Lung (tissue), 12 donors: Measurements from ENCODE around the gene ALK. TPM values are rescaled to one million over a fixed set of nuclear protein-coding genes. Genes with fewer than 3 reads are reported as not detected.

Experiments used
- ATAC-seq: fragments of 200-7000 bp; cut with Tn5 transposase; one replicate; pipeline ENCODE4 v1.9.1; 2020; ENCODE audit warnings: moderate number of reproducible peaks; ENCODE audit not compliant: insufficient read depth, low FRiP score
- DNase-seq, 3 donors: peaks; one replicate each; pipeline ENCODE4 v3.0.0-alpha.2; 2013 to 2017
- H3K27ac ChIP-seq, 2 donors: one replicate each; pipeline ENCODE4 v1.5.1; 2013; ENCODE audit warnings: mild to moderate bottlenecking in 2 of 2, moderate library complexity in 2 of 2, control low read depth in 1 of 2, inconsistent platforms in 1 of 2, low read depth in 1 of 2, low read length in 1 of 2
- H3K27me3 ChIP-seq, 3 donors: one replicate each; pipeline ENCODE4 v1.5.1; 2013; ENCODE audit warnings: low read length in 2 of 3; ENCODE audit not compliant: control insufficient read depth in 3 of 3, insufficient read depth in 3 of 3
- H3K36me3 ChIP-seq, 4 donors: one replicate each; pipeline ENCODE4 v1.5.1; 2013; ENCODE audit warnings: low read length in 4 of 4, mild to moderate bottlenecking in 1 of 4, moderate library complexity in 1 of 4; ENCODE audit not compliant: control insufficient read depth in 4 of 4, insufficient read depth in 4 of 4
- H3K4me1 ChIP-seq, 5 donors: one replicate each; pipeline ENCODE4 v1.5.1; 2013; ENCODE audit warnings: low read length in 5 of 5, mild to moderate bottlenecking in 2 of 5, moderate library complexity in 1 of 5; ENCODE audit not compliant: control insufficient read depth in 5 of 5, insufficient read depth in 5 of 5
- H3K4me3 ChIP-seq: one replicate; pipeline ENCODE4 v1.5.1; 2013; ENCODE audit warnings: mild to moderate bottlenecking, control low read depth, moderate library complexity
- H3K9ac ChIP-seq, 2 donors: one replicate each; pipeline ENCODE4 v1.5.1; 2013; ENCODE audit warnings: low read length in 2 of 2, control low read depth in 1 of 2; ENCODE audit not compliant: insufficient read depth in 1 of 2
- H3K9me3 ChIP-seq, 4 donors: one replicate each; pipeline ENCODE4 v1.5.1; 2013; ENCODE audit warnings: low read length in 3 of 4, mild to moderate bottlenecking in 1 of 4, moderate library complexity in 1 of 4; ENCODE audit not compliant: control insufficient read depth in 4 of 4, insufficient read depth in 3 of 4
- WGBS, 2 donors: extraction: QIAGEN DNeasy Blood & Tissue Kit; methylation state at CpG; one replicate each; pipeline ENCODE4 v1.1.7; 2013; 5-methylcytosine and 5-hydroxymethylcytosine counted together
- polyA plus RNA-seq, 2 donors: library from polyadenylated mRNA; stranded (reverse); fragments of 200-250 nt; gene quantifications; one replicate each; pipeline ENCODE4 v1.2.1, GENCODE V29; 2013
- total RNA-seq, 2 donors: library from RNA; depleted of rRNA in 1 of 2; stranded (reverse); fragments of >200 nt in 1 of 2; gene quantifications; one replicate each; pipeline ENCODE4 v1.2.1, GENCODE V29; 2014 to 2021
- TF ChIP-seq, protein P1 (sequence below): IDR thresholded peaks from 2 replicates; pipeline ENCODE4 v1.5.1; 2012; ENCODE audit warnings: mild to moderate bottlenecking; ENCODE audit errors: control extremely low read depth, extremely low read depth
- donor health status: control.
- donor health status: control.
- donor health status: Bipolar disorder and iron deficiency.
- donor health status: healthy.
- donor health status: DM: yes; HTN: yes; CAD: no.

The ALK gene
- total and polyA plus RNA-seq, 4 donors: 0.09 to 0.25 (median 0.10) TPM; not detected in 1

DNA sequence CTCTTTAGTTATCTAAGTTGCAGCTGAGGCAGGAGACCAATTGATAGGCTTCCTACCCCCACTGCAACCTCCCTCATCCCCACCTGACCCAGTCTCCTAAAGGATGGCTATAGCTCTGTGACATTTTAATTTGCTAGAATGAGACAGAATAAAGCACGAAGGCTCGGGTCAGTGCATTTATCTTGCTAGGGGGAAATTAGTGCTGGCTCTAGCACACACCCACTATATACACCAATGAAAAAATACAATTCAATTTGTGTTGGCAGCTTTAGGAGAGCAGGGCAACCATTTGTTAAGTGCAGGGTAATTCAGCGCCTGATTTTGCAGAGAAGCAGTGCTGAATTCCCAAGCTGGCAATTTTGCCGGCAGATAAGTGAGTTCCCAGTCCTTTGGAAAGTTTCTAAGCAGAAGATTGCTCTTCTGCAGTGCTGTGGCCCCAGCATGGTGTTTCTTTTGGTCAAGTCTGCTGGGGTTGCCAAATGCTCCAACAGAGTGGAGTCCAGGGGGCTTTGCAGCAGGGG is 346.0 kb downstream of the ALK start:
- Histone ChIP-seq H3K4me1 (no peaks in the 10 kb centered on the region), H3K4me3 (no peak overlapping the region), H3K9me3 (no peaks in the 10 kb centered on the region), H3K27me3 (no peaks in the 10 kb centered on the region), H3K27ac (no peak overlapping the region), H3K36me3 (no peaks in the 10 kb centered on the region), H3K9ac (no peak overlapping the region)
- 77 to 98% methylated on average over 4 of the region's 4 CpGs for WGBS, 2 donors
- TF ChIP-seq, protein P1, sequence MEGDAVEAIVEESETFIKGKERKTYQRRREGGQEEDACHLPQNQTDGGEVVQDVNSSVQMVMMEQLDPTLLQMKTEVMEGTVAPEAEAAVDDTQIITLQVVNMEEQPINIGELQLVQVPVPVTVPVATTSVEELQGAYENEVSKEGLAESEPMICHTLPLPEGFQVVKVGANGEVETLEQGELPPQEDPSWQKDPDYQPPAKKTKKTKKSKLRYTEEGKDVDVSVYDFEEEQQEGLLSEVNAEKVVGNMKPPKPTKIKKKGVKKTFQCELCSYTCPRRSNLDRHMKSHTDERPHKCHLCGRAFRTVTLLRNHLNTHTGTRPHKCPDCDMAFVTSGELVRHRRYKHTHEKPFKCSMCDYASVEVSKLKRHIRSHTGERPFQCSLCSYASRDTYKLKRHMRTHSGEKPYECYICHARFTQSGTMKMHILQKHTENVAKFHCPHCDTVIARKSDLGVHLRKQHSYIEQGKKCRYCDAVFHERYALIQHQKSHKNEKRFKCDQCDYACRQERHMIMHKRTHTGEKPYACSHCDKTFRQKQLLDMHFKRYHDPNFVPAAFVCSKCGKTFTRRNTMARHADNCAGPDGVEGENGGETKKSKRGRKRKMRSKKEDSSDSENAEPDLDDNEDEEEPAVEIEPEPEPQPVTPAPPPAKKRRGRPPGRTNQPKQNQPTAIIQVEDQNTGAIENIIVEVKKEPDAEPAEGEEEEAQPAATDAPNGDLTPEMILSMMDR: no peak
- ATAC-seq (no peak), DNase-seq (no peak)

DNA sequence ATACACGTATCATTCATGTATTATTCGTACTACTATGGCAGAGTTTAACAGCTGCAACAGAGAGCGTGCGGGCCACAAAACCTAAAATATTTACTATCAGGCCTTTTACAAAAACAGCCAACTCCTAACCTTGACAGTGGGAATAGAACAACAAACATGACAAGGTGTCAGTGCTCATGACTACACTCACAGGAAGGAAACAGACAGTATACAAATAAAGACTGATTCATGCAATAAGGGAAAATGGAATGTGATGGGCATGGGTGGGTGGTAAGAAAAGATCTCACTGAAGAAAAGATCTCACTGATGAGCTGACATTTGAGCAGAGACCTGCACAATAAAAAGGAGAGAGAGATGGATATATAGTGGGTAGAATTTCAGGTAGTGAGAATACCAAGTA is 347.8 kb downstream of the ALK start:
- Histone ChIP-seq H3K4me1 (no peaks in the 10 kb centered on the region), H3K36me3 (no peaks in the 10 kb centered on the region), H3K27ac (no peak overlapping the region), H3K4me3 (no peak overlapping the region), H3K27me3 (no peaks in the 10 kb centered on the region), H3K9ac (no peak overlapping the region), H3K9me3 (no peaks in the 10 kb centered on the region)
- ATAC-seq: no peak
- no peak for DNase-seq
- TF ChIP-seq, protein P1: no peak
- 86 to 92% methylated on average over 4 of the region's 4 CpGs for WGBS, 2 donors

DNA sequence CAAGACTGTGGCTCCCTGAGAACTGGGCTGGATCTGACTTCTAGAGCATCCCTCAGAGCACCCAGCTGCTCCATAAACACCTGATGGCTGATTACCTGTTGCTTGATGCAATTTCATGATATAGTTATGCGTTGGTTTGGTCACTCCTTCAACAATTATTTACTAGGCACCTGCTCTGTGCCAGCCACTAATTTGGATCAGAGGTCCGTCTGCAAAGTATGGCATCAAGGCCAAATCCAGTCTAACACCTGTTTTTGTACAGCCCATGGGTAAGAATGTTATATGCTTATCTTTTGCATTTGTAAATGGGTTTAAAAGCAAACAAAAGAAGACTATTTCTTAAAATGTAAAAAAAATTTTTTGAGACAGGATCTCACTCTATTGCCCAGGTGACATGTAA is 348.2 kb downstream of the ALK start:
- Histone ChIP-seq H3K9me3 (no peaks in the 10 kb centered on the region), H3K27me3 (no peaks in the 10 kb centered on the region), H3K36me3 (no peaks in the 10 kb centered on the region), H3K27ac (no peak overlapping the region), H3K9ac (no peak overlapping the region), H3K4me3 (no peak overlapping the region), H3K4me1 (no peaks in the 10 kb centered on the region)
- ATAC-seq (no peak), DNase-seq (no peak)
- WGBS, 2 donors: 81 to 91% methylated on average over 2 of the region's 2 CpGs
- TF ChIP-seq, protein P1: no peak

DNA sequence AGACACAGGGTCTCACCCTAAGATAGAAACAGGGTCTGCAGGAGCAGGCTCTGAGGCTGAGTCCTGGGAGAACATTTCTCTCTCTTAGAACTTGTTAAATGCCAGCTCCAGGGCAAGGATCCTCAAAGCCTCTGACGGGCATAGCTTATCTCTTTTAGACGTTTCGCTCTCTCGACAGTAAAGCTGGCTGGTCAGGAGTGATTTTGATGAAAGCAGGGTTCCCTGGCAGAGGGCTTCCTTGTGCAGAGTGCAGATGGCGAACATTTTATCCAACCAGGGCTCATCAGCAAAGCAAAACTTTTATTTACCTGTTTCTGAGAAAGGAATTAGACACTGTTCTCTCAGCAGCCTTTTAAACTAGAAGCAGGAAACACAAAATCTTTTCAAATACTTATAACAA is 350.8 kb downstream of the ALK start:
- ATAC-seq (no peak), DNase-seq (no peak)
- Histone ChIP-seq H3K36me3 (no peaks in the 10 kb centered on the region), H3K4me1 (no peaks in the 10 kb centered on the region), H3K9me3 (peaks cover 0 to under 1% (median 0%) of the 10 kb centered on the region in 4 donors), H3K9ac (no peak overlapping the region), H3K27ac (no peak overlapping the region), H3K4me3 (no peak overlapping the region), H3K27me3 (no peaks in the 10 kb centered on the region)
- 56 to 80% methylated on average over 5 of the region's 5 CpGs for WGBS, 2 donors
- TF ChIP-seq, protein P1: no peak
